Ammon's horn (tissue), 1 donor: ENCODE measurements around the gene CCDC150.
"Not testable (repeated sequence)": the region's sequence is repeated elsewhere in the genome, so short reads cannot be mapped to it uniquely, and the experiment has no call there.

Source experiments
- DNase-seq: peaks from one replicate; pipeline ENCODE4 v3.0.0-alpha.2; 2016; ENCODE audit warnings: low spot score

Gene CCDC150

DNA sequence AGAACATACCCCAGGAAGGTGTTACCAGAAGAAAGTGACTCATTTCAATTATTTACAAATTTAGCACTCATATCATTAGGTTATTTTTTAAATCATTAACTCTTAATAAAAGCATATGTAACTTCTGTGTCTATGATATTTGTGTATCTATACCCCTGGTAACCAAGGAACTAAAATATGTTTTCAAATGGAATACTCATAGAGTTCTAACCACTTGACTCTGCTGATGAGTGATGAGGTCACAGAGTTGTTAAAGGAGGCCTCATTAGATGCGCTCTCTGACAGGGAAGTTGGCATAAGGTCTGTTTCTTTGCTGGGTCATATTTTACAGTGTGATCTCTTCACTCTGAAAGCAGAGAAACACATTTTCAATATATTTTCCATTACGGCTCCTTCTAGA is 73.4 kb downstream of the CCDC150 start:
- DNase-seq, result no peak

DNA sequence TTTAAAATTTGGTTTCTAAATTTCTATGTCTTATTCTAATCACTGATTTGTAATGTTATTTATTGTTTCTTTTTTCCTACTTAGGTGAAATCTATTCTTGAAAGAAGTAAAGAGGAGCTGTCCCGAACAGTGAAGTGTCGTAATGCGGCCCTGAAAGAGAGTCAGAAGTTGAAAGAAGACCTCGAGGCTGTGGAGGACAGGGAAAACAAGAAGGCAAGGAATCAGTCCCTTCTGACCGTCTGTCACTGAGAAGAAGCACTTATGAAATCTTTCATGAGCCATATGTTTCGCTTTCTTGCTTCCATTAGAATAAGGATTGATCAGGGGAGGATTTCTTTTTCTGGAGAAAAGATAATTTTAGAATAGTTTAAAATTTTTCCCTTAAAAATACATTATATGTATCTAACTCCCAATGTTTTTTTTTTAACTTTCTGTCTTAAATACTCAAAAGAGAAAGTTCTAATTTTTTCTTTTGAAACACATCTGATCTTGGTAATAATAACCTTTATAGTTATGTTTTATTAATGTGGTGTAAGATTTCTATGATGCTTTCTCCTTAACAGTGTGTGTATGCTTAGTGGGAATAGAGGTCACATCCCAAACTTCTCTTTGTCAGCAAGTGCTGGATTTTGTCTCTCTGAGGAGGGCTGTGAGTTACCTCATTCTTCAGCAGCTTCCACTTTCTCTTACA is 79.0 kb downstream of the CCDC150 start:
- DNase-seq, result no peak

DNA sequence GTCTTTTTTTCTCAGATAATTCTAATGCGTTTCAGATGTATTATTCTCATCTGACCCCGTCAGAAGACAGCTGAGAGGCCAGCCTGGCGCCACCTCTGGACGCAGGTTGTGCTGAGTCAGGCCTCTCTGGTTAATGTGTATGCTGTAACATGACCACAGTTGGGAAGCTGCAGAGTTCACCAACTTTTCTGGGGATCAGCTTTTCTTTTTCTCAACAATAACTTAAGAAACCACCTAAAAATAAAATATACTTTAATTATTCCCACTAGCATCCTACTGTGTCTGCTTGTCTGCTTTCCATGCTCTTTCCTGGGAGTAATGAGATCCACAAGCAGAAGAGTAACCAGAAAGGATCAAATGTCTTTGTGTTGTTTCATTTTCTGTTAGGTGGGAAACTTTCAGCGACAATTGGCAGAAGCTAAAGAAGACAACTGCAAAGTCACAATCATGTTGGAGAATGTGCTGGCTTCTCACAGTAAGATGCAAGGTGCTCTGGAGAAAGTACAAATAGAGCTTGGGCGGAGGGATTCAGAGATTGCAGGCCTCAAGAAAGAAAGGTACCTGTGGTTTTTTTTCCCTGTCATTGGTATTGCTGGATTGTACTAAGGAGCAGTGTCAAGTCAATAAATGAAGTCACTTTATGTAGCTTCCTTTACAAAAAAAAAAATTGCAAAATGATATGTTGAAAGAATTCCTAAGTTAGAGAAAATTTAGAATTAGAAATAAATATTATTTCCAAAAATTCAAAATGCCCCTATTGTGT is 79.8 kb downstream of the CCDC150 start:
- no peak for DNase-seq

DNA sequence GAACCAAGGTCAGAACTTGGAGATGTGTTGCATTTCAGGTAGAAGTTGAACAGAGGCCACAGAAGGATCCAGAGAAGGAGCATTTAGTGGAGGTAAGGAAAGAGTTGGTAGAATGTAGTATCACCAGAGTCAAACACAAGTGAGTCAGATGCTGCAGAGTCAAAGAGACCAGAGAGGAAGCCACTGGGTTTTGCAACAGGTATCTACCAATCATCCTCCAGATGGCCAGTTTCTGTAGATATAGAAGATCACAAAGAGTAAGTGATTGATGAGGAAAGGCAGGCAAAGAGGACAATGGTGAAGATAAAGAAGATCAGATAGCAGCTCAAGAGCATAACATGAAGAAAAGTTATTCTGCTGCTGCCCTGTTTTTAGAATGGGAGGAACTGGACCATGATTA is 84.1 kb downstream of the CCDC150 start:
- no peak for DNase-seq

DNA sequence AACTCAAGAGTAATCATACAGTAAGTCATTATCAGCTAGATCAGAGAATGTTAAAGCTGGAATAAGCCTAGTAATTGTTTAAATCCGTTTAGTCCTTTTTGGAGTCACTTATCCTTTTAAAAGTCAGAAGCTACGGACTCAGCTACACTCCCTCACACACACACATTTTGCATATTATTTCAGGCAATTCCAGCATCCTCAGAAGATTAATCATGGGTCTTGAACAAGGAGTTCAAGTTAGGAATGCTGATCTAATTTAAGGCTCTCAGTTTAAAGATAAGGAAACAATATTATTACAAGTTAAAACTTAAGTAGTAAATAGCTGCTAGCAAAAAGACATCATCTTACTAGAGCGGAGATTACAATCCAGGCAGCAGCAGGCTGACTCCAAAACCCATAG is 85.7 kb downstream of the CCDC150 start:
- no peak for DNase-seq

DNA sequence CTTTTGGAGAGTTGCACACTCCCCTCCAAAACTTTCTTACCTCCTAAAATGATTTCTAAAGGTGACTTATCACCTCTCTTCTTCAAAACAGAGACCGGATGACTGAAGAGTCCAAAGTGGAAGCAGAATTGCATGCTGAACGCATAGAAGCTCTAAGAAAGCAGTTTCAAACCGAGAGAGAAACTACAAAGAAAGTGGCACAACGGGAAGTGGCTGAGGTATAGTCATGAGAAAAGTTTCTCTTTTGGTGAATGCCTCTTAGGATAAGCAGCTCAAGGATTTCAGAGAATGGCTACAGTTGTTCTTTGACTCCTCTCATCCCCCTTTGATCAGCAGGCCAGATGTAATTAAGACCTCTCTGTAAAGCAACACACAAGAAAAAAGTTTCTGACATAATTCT is 86.4 kb downstream of the CCDC150 start:
- no peak for DNase-seq

DNA sequence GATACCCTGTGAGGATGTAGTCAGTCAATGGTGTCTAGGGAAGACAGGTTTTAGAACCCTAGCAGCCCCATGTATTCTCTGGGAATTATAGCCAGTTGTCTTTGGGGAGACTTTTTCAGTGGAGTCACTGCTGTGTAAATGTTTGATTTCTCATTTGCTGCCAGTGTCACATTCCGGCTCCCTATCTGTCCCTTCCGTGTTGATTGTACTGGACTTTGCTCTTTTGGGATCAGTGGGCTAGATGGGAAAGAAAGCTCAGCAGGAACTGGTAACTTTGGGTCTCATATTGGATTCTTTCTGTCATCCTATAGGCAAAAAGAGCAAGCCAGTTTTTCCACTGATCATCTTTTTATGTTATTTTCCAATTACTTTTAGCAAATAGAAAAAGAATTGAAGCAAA is 89.9 kb downstream of the CCDC150 start:
- DNase-seq, result no peak

DNA sequence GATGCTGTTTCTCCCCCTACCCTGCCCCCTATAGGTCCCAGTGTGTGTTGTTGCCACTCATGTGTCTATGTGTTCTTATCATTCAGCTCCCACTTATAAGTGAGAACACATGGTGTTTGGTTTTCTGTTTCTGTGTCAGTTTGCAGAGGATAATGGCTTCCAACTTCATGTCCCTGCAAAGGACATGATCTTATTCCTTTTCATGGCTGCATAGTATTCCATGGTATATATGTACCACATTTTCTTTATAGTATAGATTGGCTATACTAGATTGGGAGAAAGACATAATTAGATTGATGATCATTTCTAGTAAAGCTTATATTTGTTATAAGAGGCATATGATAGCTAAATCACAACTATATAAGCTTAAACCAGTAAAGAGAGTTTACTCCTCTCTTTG is 97.1 kb downstream of the CCDC150 start:
- DNase-seq, result not testable (repeated sequence)

DNA sequence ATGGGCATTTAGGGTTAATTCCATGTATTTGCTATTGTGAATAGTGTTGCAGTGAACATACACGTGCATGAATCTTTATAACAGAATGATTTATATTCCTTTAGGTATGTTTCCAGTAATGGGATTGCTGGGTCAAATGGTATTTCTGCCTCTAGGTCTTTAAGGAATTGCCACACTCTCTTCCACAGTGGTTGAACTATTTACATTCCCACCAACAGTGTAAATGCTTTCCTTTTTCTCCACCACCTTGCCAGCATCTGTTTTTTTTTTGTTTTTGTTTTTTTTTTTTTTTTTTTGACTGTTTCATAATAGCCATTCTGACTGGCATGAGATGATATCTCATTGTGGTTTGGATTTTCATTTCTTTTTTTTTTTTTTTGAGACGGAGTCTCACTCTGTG is 97.5 kb downstream of the CCDC150 start:
- no peak for DNase-seq

DNA sequence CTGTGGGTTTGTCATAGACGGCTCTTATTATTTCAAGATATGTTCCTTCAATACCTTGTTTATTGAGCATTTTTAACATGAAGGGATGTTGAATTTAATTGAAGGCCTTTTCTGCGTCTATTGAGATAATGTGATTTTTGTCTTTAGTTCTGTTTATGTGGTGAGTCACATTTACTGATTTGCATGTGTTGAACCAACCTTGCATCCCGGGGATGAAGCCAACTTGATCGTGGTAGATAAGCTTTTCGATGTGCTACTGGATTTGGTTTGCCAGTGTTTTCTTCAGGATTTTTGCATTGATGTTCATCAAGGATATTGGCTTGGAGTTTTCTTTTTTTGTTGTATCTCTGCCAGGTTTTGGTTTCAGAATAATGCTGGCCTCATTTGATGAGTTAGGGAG is 99.5 kb downstream of the CCDC150 start:
- no peak for DNase-seq

DNA sequence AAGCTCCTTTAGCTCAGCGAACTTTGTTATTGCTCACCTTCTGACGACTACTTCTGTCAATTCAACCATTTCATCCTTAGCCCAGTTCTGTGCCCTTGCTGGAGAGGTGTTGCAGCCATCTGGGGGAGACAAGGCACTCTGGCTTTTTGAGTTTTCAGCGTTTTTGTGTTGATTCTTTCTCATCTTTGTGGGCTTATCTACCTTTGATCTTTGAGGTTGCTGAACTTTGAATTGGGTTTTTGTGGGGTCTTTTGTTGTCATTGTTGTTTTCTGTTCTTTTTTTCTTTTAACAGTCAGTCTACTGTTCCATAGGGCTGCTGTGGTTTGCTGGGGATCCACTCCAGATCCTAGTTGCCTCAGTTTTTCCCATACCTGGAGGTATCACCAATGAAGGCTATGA is 102.7 kb downstream of the CCDC150 start:
- DNase-seq, result no peak

DNA sequence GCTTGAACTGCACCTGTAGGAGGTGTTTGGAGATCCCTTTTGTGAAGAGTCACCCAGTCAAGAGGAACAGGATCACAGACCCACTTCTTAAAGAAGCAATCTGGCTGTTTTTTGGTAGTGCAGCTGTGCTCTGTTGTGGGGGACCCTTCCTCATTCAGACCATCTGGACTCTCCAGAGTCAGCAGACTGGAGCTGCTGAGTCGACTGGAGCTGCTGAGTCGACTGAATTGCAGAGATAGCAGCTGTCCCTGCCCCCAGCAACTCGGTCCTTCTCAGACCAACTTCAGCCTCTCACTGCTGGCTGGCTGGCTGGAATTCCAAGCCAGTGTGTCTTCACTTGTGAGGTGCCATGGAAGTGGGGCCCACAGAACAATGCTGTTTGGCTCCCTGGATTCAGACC is 103.2 kb downstream of the CCDC150 start:
- no peak for DNase-seq

DNA sequence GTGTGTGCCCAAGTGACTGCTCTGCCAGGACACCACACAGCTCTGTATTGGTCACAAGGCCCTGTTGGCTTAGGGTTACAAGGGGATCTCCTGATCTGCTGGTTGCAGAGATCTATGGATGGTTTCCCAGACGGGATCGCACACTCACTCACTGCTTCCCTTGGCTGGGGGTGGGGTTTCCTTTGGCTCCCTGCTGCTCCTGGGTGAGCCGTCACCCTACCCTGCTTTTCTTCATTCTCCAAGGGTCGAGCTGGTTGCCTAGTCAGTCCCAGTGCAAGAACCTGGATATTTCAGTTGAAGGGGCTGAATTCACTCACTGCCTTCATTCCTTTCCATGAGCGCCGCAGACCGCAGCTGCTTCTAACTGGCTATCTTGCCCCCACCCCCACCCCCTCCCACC is 103.7 kb downstream of the CCDC150 start:
- no peak for DNase-seq

DNA sequence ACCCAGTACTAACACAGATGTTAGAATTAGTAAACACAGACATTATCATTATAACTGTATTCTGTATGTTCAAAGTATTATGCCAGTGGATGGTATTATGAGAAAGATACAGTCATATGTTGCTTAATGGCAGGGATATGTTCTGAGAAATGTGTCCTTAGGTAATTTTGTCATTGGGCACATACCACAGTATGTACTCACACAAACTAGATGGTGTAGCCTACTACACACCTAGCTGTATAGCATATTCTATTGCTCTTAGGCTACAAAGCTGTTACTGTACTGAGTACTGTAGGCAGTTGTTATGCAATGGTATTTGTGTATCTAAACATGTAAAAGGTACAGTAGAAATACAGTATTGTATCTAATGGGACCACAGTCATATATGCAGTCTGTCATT is 106.2 kb downstream of the CCDC150 start:
- DNase-seq, result no peak

DNA sequence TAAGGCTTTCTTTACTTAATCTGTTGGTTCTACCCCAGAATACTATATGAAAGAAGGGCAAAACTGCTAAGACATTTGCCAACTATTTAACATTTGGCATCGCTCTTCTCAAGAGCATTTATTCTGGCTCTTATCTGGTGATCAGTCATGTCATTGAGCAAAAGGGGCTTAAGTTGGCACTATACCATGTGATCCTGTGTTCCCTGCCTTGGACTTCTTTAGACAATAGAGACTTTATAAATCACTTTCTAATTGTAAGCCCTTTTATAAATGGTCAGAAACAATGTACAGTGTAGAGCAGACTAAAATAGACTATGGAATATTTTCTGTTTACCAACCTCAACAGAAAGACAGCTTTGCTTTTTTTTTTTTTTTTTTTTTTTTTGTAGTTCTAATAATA is 107.9 kb downstream of the CCDC150 start:
- DNase-seq, result no peak

DNA sequence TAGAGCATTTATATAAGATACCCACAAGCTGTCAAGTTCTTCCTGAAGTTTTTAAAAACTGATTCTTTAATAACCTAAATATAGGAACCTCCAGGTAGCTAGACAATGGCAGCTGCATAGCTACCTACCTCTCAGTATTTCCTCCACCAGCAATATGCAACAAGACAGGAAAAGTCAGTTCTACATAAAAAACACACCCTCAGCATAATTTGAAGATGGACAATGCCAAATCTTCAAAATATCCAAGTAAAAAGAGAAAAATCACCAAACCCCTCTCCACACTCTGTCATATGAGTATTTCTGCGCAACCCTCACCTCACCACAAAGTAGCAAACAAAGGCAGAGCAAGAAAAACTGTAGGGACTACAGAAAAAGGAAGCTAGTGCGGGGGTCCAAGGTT is 108.6 kb downstream of the CCDC150 start:
- no peak for DNase-seq

DNA sequence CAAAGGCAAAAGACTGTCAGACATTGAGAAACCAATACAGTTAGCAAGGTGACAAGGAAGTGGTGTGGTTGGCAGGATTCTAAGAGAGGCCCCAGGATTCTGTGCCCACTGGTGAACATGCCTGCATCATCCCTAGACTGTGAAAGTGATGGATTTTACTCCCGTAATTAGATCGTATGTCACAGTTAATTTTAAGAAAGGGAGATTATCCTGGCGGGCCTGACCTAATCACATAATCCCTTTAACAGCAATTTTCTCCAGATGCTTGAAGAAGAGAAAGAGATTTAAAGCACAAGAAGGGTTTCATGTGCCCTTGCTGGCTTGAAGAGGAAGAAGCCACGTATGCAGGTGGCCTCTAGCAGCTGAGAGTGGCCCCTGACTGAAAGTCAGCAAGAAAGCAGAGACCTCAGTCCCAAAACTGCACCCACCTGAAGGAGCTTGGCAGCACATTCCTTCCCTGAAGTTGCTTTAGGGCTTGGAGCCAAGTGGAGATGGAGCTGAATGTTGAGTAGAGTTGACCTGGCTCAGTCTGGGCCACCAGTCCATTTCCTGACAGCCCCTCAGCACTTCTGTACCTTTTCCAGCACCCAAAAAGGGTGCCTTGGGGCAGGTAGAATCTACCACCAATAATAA is 110.9 kb downstream of the CCDC150 start:
- no peak for DNase-seq

DNA sequence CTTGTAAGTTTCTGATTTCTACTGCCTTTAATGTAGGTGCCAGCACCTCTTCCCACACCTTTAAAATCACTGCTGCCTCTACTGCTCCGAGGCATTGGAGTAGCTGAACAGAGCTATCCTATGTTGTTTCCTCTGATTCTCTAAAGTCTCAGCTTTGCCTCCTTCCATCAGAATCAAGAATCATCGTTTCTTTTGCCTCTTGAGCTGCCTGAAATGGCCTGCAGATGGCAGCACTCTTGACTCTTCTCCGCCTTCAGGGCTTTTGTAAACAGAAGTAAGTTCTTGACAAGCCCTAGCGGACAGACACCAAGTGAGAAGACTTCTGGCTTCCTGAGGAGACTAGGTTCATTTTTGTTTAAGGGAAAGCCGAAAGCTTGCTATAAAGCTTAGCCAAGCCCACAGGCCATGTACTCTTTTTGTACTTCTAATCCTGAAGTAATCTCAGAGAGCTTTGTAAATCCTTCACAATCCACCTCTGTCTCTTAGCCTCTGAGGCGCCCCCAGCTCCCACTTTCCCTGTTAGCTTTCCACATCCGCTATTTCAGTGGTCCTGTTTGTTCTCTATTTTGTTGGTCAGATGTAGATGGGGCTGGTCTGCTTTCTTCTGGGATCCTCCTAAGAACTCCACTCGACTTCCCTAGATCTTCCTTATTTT is 111.6 kb downstream of the CCDC150 start:
- peak; percentile 61 for DNase-seq

DNA sequence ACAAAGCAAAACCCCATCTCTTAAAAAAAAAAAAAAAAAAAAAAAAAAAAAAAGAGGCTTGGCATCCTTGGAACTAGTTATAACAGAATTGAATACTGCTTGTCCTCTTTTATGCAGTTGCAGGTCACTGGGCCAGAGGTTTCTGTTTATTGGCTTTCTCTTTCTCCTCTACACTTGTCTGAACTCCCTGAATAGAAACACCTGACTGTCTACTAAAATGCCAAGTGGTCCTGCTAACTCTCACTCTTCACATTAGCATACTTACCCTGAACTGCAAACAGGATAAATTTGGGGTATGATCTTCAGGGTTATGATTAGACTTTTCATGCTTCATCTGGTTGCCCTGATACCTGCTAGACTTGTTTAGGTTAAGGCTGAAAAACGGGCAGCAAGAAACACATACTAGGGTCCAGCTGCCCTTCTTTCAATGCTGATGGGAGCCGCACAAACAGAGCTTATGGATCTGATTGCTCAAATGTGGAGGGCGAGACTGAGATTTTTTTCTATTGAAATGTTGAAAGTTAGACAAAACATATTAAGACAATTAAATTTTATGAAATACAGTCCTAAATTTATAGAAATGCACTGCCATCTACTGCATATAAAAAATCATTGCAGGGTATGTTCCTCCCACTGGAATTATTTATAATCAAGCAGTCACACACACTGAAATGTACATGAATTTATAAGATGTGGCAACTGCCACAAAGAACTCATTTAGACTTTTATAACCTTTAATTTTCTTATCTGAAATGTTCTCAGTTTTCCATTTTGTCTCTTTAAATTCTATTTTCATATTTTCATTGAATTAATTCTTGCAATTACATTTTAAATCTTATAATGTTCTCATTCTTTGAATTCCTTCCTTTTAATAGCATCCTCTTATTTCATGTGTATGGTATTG is 119.2 kb downstream of the CCDC150 start:
- no peak for DNase-seq

DNA sequence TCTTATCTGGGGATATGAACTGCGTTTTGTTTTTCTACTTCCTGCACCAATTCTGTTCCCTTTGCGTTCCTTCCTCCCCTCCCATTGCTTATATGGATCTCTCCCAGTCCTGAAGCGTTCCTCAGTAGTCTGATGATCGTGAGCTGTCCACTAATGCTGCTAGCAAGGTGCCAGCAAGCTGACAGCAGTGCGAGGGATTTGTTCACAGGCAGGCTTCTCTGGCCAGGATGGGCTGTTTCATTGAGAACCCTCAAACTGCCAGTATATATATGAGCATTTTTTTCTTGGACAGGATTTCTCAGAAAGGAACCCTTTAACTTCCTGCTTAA is 119.8 kb downstream of the CCDC150 start:
- DNase-seq, result no peak

DNA sequence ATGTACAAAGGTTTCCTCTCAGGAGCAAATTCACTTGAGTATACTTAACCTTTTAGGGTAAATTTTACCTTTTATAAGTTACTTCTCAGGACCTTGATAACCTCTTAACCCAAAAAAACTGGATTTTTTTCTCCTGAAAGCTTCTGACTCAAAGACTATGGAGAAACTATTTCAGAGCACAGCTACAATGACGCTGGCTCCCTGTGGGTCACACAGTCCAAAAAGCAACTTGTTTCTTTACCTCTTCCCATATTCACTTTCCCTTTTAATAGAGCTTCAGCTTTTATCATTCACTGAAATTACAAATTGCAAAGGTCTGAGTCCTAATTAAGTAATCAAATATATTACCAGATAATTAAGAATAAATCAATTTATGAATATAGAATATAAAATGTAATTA is 127.6 kb downstream of the CCDC150 start:
- DNase-seq, result no peak
